Measurements from ENCODE around the gene SEMA4A. TPM values are rescaled to one million over a fixed set of nuclear protein-coding genes. Genes with fewer than 3 reads are reported as not detected.

SEMA4A gene
- total RNA-seq, 2 experiments from 2014 or later, result 9.4 to 10.1 TPM

GRCh38 chr1:156113282-156113950 lies 40.0 kb upstream of the SEMA4A start:
- DNase-seq, result no peak
- Mint-ChIP-seq H3K27ac (peak overlapping the region; percentile 89), H3K9me3 (no peaks in the 10 kb centered on the region), H3K4me1 (ENCODE audit: low read depth) (peaks cover 29% of the 10 kb centered on the region), H3K27me3 (peaks cover 46% of the 10 kb centered on the region), H3K4me3 (peak overlapping the region; percentile 99), H3K36me3 (ENCODE audit: low read depth) (peaks cover 16% of the 10 kb centered on the region)
- POLR2A ChIA-PET, result interaction anchor here (2.6 to 3.1 kb wide), 2 partner anchors 14 to 16 kb away, joined by 17 to 23 read pairs; no protein-coding TSS in a partner anchor
- ATAC-seq (ENCODE audit: poor library complexity), result no peak
- peak overlapping the region in 1 of 2 donors; percentile 64 for H3K27ac ChIP-seq (ENCODE audit: low read depth in 1 of 2, low read length in 2 of 2)
- no peaks in the 10 kb centered on the region for H3K36me3 ChIP-seq (ENCODE audit: insufficient read depth, low read length)
- peaks cover 50% of the 10 kb centered on the region for H3K4me1 ChIP-seq (ENCODE audit: insufficient read depth, low read length)
- intact Hi-C loops (cut with DNase I, micrococcal nuclease), result no loop called here
- H3K9me3 ChIP-seq (ENCODE audit: control insufficient read depth in 1 of 2, insufficient read depth in 1 of 2, low read length in 2 of 2), result peaks cover 0 to 4% of the 10 kb centered on the region in 2 experiments
- H3K4me3 ChIP-seq (ENCODE audit: low read length), result no peak overlapping the region
- TF ChIP-seq, protein P1, sequence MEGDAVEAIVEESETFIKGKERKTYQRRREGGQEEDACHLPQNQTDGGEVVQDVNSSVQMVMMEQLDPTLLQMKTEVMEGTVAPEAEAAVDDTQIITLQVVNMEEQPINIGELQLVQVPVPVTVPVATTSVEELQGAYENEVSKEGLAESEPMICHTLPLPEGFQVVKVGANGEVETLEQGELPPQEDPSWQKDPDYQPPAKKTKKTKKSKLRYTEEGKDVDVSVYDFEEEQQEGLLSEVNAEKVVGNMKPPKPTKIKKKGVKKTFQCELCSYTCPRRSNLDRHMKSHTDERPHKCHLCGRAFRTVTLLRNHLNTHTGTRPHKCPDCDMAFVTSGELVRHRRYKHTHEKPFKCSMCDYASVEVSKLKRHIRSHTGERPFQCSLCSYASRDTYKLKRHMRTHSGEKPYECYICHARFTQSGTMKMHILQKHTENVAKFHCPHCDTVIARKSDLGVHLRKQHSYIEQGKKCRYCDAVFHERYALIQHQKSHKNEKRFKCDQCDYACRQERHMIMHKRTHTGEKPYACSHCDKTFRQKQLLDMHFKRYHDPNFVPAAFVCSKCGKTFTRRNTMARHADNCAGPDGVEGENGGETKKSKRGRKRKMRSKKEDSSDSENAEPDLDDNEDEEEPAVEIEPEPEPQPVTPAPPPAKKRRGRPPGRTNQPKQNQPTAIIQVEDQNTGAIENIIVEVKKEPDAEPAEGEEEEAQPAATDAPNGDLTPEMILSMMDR (IDR thresholded peaks at IDR 0.05), result no peak
- CTCF ChIA-PET, result interaction anchor here (0.8 to 10.7 kb wide), 6 partner anchors 9 to 112 kb away, joined by 3 to 101 read pairs (median 4); no protein-coding TSS in a partner anchor
- peaks cover 24 to 28% of the 10 kb centered on the region in 2 experiments for H3K27me3 ChIP-seq (ENCODE audit: control insufficient read depth in 1 of 2, insufficient read depth in 2 of 2, low read length in 2 of 2)

- Mint-ChIP-seq H3K4me3 (peak within 1 kb of the TSS; percentile 99), H3K27ac (peak within 1 kb of the TSS; percentile 89), H3K4me1 (ENCODE audit: low read depth) (peaks cover 31% of the 10 kb centered on the region), H3K27me3 (peaks cover 46% of the 10 kb centered on the region), H3K9me3 (no peaks in the 10 kb centered on the region), H3K36me3 (ENCODE audit: low read depth) (peaks cover 18% of the 10 kb centered on the region)
- TF ChIP-seq, protein P1 (IDR thresholded peaks at IDR 0.05), result no peak
- ChIA-PET POLR2A (interaction anchor here (1.0 to 4.2 kb wide), 6 partner anchors 8 to 99 kb away, joined by 3 to 23 read pairs (median 11); partner anchors contain the start of gene PMF1), CTCF (interaction anchor here (0.8 to 10.7 kb wide), 8 partner anchors 8 to 111 kb away, joined by 3 to 101 read pairs (median 4); partner anchors contain the start of gene SLC25A44)
- DNase-seq, result peak in 13 of 14 experiments; percentile 51 to 93 (median 68)
- Histone ChIP-seq H3K27me3 (ENCODE audit: control insufficient read depth in 1 of 2, insufficient read depth in 2 of 2, low read length in 2 of 2) (peaks cover 24 to 28% of the 10 kb centered on the region in 2 experiments), H3K27ac (ENCODE audit: low read depth in 1 of 2, low read length in 2 of 2) (peak within 1 kb of the TSS; percentile 50 to 64), H3K9me3 (ENCODE audit: control insufficient read depth in 1 of 2, insufficient read depth in 1 of 2, low read length in 2 of 2) (peaks cover 0 to 4% of the 10 kb centered on the region in 2 experiments), H3K4me3 (ENCODE audit: low read length) (peak within 1 kb of the TSS; percentile 84), H3K36me3 (ENCODE audit: insufficient read depth, low read length) (no peaks in the 10 kb centered on the region), H3K4me1 (ENCODE audit: insufficient read depth, low read length) (peaks cover 55% of the 10 kb centered on the region)
- ATAC-seq (ENCODE audit: poor library complexity), result peak; percentile 77
- intact Hi-C loops (cut with DNase I, micrococcal nuclease), result loop anchor here in 1 of 2 experiments (1.0 kb wide), 1 partner anchor 8 kb away; no protein-coding TSS in a partner anchor
Measured at GRCh38 chr1:156114101-156114918, 39.1 kb upstream of the SEMA4A start, which contains the start of gene LMNA. Gene LMNA (plus strand): TSS chr1:156114711. CDS start chr1:156114919, 208 bp downstream.
